ENCODE data around the gene ELP2. TPM values are rescaled to one million over a fixed set of nuclear protein-coding genes. Genes with fewer than 3 reads are reported as not detected.

The ELP2 gene
- total and polyA plus RNA-seq, 2 donors (not counting 3 experiments of a cell fraction or from before 2014, with no cell fraction given): 37.8 to 90.5 TPM

GRCh38 chr18:36157441-36157840 is 27.7 kb downstream of the ELP2 start:
- POLR2A ChIA-PET: no interaction called here

More at GRCh38 chr18:36157441-36157840, 27.7 kb downstream of the ELP2 start:
- dilution Hi-C loops (cut with MboI; ENCODE audit: extremely low pct_ligation_motif_present, low sequenced_read_pairs): no loop called here
- Histone ChIP-seq H2AFZ (ENCODE audit: low read depth, low read length) (no peak overlapping the region), H3K4me3 (replicated peaks in 1 of 3; ENCODE audit: insufficient read depth in 1 of 3, low read depth in 1 of 3, low read length in 3 of 3) (no peak overlapping the region), H3K79me2 (ENCODE audit: control insufficient read depth, insufficient read depth, low read length) (peaks cover 2% of the 10 kb centered on the region), H3K36me3 (ENCODE audit: control insufficient read depth in 2 of 2, extremely low read depth in 1 of 2, insufficient read depth in 2 of 2, low read length in 2 of 2) (peaks cover 18% of the 10 kb centered on the region in 2 experiments), H4K20me1 (replicated peaks; ENCODE audit: control insufficient read depth, extremely low read depth, insufficient read depth, low read length) (no peaks in the 10 kb centered on the region), H3K9me3 (replicated peaks; ENCODE audit: control insufficient read depth, insufficient read depth, low read length) (no peaks in the 10 kb centered on the region), H3K9ac (replicated peaks; ENCODE audit: extremely low read depth, insufficient read depth, low read length) (peak overlapping the region; percentile 55), H3K27ac (ENCODE audit: insufficient read depth, low read depth, low read length) (peak overlapping the region; percentile 74), H3K4me1 (ENCODE audit: control insufficient read depth, extremely low read depth, insufficient read depth, low read length) (peaks cover 26% of the 10 kb centered on the region), H3K4me2 (ENCODE audit: insufficient read depth, low read length) (no peak overlapping the region), H3K9me1 (replicated peaks; ENCODE audit: control insufficient read depth, extremely low read depth, insufficient read depth, low read length) (no peaks in the 10 kb centered on the region), H3K27me3 (ENCODE audit: control insufficient read depth in 2 of 2, insufficient read depth in 2 of 2, low read length in 2 of 2) (no peaks in the 10 kb centered on the region)
- no peak for FAIRE-seq
- intact Hi-C loops (cut with micrococcal nuclease): no loop called here
- CTCF ChIA-PET: interaction anchor here (0.7 to 3.4 kb wide), 3 partner anchors 31 to 127 kb away, joined by 3 to 13 read pairs (median 3); no protein-coding TSS in a partner anchor
- no peak for TF ChIP-seq POLR2AphosphoS5 (IDR thresholded peaks at IDR 0.05; ENCODE audit: insufficient read depth, low read depth, low read length)
- TF ChIP-seq MYC (IDR thresholded peaks at IDR 0.05; ENCODE audit: low read depth, low read length): no peak
- TF ChIP-seq GATA2 (IDR thresholded peaks at IDR 0.05; ENCODE audit: insufficient read depth, insufficient read length, low read depth, low read length): no peak
- TF ChIP-seq, protein P1, sequence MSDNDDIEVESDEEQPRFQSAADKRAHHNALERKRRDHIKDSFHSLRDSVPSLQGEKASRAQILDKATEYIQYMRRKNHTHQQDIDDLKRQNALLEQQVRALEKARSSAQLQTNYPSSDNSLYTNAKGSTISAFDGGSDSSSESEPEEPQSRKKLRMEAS (IDR thresholded peaks at IDR 0.05; ENCODE audit: insufficient read depth, insufficient read length): no peak
- no peak for TF ChIP-seq FOS (IDR thresholded peaks at IDR 0.05; ENCODE audit: borderline replicate concordance, insufficient read depth, low read length)
- TF ChIP-seq JUN (IDR thresholded peaks at IDR 0.05; ENCODE audit: borderline replicate concordance, insufficient read depth, insufficient read length, low read depth): no peak
- TF ChIP-seq EZH2 (IDR thresholded peaks at IDR 0.05; ENCODE audit: borderline replicate concordance, low read depth, low read length, severe bottlenecking): no peak
- TF ChIP-seq POLR2A (IDR thresholded peaks at IDR 0.05; ENCODE audit: low read depth, low read length): no peak
- no peak for TF ChIP-seq CTCF (IDR thresholded peaks at IDR 0.05; ENCODE audit: extremely low read depth in 1 of 2, insufficient read depth in 1 of 2, low read depth in 1 of 2, low read length in 2 of 2)
- no TSS peak for BruUV-seq (replicated peaks)
- no peak for DNase-seq (ENCODE audit: low read depth, low spot score)
